Stimulated activated CD8-positive, alpha-beta memory T cell treated with anti-CD3 and anti-CD28 coated beads, Interleukin-2, amount 100 ng/mL, for 48 hours (primary cell): ENCODE data around the gene USP9X.
"Not testable (repeated sequence)": the region's sequence is repeated elsewhere in the genome, so short reads cannot be mapped to it uniquely, and the experiment has no call there.

ENCODE experiments used
- DNase-seq, 2 donors: peaks; one replicate each; pipeline ENCODE4 v3.0.0-alpha.2; 2020; ENCODE audit warnings: low read depth in 2 of 2

The USP9X gene

GRCh38 chrX:41085512-41085877 is 250 bp downstream of the USP9X start:
- peak; percentile 31 to 51 for DNase-seq

GRCh38 chrX:41085878-41086626 is 807 bp downstream of the USP9X start:
- peak; percentile 8 to 30 for DNase-seq

GRCh38 chrX:41086627-41086932 is 1.3 kb downstream of the USP9X start:
- no peak for DNase-seq

GRCh38 chrX:41087201-41087600 is 2.0 kb downstream of the USP9X start:
- no peak for DNase-seq

GRCh38 chrX:41090568-41091238 is 5.5 kb downstream of the USP9X start:
- no peak for DNase-seq

- DNase-seq: no peak
Measured at GRCh38 chrX:41092776-41093175, 7.5 kb downstream of the USP9X start.

- no peak for DNase-seq
Measured at GRCh38 chrX:41095174-41095573, 9.9 kb downstream of the USP9X start.

- no peak for DNase-seq
Measured at GRCh38 chrX:41095908-41096307, 10.7 kb downstream of the USP9X start.

GRCh38 chrX:41096339-41096955 is 11.2 kb downstream of the USP9X start:
- DNase-seq: no peak

GRCh38 chrX:41097326-41097725 is 12.1 kb downstream of the USP9X start:
- DNase-seq: no peak

- no peak for DNase-seq
Measured at GRCh38 chrX:41100200-41100599, 15.0 kb downstream of the USP9X start.

GRCh38 chrX:41100819-41101218 is 15.6 kb downstream of the USP9X start:
- DNase-seq: no peak

GRCh38 chrX:41105005-41105404 is 19.8 kb downstream of the USP9X start:
- DNase-seq: no peak

GRCh38 chrX:41106257-41106656 is 21.0 kb downstream of the USP9X start:
- DNase-seq: not testable (repeated sequence)

- DNase-seq: no peak
Measured at GRCh38 chrX:41108007-41108406, 22.8 kb downstream of the USP9X start.

GRCh38 chrX:41108463-41109205 is 23.4 kb downstream of the USP9X start:
- no peak for DNase-seq

- DNase-seq: no peak
Measured at GRCh38 chrX:41110801-41111625, 25.8 kb downstream of the USP9X start.

GRCh38 chrX:41115104-41115425 is 29.8 kb downstream of the USP9X start:
- peak in 1 of 2 donors; percentile 4 for DNase-seq

GRCh38 chrX:41116948-41117347 is 31.7 kb downstream of the USP9X start:
- DNase-seq: no peak

- DNase-seq: peak in 1 of 2 donors; percentile 23
Measured at GRCh38 chrX:41118156-41118555, 32.9 kb downstream of the USP9X start.

GRCh38 chrX:41119803-41120202 is 34.6 kb downstream of the USP9X start:
- DNase-seq: no peak

- DNase-seq: no peak
Measured at GRCh38 chrX:41121766-41122165, 36.5 kb downstream of the USP9X start.
